Lower lobe of right lung (tissue), 2 donors: ENCODE measurements around the gene PIRT. TPM values are rescaled to one million over a fixed set of nuclear protein-coding genes. Genes with fewer than 3 reads are reported as not detected.

Experiments
- ATAC-seq, 2 donors: fragments of 200-7000 bp; cut with Tn5 transposase; one replicate each; pipeline ENCODE4 v1.9.1; 2020 to 2022; ENCODE audit warnings: mild to moderate bottlenecking in 2 of 2, moderate library complexity in 2 of 2
- DNase-seq: peaks from one replicate; pipeline ENCODE4 v3.0.0-alpha.2; 2020
- H3K27ac ChIP-seq: fragments of 200-600 bp; one replicate; pipeline ENCODE4 v1.8.0; 2022
- H3K27me3 ChIP-seq: fragments of 200-600 bp; one replicate; pipeline ENCODE4 v1.8.0; 2022; ENCODE audit warnings: low read depth
- H3K36me3 ChIP-seq: fragments of 200-600 bp; one replicate; pipeline ENCODE4 v1.8.0; 2022; ENCODE audit warnings: mild to moderate bottlenecking
- H3K4me1 ChIP-seq: fragments of 200-600 bp; one replicate; pipeline ENCODE4 v1.8.0; 2022
- H3K4me3 ChIP-seq: fragments of 200-600 bp; one replicate; pipeline ENCODE4 v1.8.0; 2022; ENCODE audit warnings: mild to moderate bottlenecking
- H3K9me3 ChIP-seq: fragments of 200-600 bp; one replicate; pipeline ENCODE4 v1.8.0; 2022
- intact Hi-C: fragments of 100-400 bp; cut with DNase I; formaldehyde crosslinking; loops from one replicate; pipeline ENCODE4 v1.11.0; 2022
- total RNA-seq: library from RNA; stranded (reverse); fragmentation: NEBNext Ultra II Directional; extraction: Animal tissue kit (Norgen Biotek cat#: 25700); gene quantifications from one replicate; pipeline ENCODE4 v1.2.1, GENCODE V29; 2021
- TF ChIP-seq, protein P1 (sequence below): fragments of 200-600 bp; IDR thresholded peaks from one replicate; pipeline ENCODE4 v1.8.0; 2022; ENCODE audit warnings: antibody characterized with exemption, mild to moderate bottlenecking
- donor health status: DM: no; HTN: yes; CAD: no; lungs with severe emphysema.

Gene PIRT
- total RNA-seq, 1 donor from 2014 or later, result not detected

DNA sequence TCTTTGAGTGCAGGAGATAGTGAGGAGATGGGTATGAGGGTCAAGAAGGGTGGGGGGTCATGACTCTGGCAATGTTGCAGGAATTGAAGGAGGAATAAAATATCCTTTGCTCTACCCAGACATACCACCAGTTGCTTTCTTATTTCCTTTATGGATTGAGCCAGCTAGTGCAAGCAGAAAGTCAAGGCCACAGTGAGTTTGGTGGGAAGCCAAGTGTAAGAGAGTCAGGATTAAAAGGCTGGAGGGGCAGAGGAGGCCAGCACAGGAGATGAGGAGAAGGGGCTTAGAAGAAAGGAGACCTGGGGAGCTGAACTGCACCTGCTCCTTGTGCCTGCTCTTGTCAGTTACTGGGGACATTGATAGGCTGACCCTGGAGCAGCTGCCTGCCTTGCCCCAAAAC lies 16.1 kb downstream of the PIRT start:
- TF ChIP-seq, protein P1, sequence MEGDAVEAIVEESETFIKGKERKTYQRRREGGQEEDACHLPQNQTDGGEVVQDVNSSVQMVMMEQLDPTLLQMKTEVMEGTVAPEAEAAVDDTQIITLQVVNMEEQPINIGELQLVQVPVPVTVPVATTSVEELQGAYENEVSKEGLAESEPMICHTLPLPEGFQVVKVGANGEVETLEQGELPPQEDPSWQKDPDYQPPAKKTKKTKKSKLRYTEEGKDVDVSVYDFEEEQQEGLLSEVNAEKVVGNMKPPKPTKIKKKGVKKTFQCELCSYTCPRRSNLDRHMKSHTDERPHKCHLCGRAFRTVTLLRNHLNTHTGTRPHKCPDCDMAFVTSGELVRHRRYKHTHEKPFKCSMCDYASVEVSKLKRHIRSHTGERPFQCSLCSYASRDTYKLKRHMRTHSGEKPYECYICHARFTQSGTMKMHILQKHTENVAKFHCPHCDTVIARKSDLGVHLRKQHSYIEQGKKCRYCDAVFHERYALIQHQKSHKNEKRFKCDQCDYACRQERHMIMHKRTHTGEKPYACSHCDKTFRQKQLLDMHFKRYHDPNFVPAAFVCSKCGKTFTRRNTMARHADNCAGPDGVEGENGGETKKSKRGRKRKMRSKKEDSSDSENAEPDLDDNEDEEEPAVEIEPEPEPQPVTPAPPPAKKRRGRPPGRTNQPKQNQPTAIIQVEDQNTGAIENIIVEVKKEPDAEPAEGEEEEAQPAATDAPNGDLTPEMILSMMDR, result no peak
- Histone ChIP-seq H3K4me3 (no peak overlapping the region), H3K4me1 (no peaks in the 10 kb centered on the region), H3K27me3 (no peaks in the 10 kb centered on the region), H3K9me3 (no peaks in the 10 kb centered on the region), H3K36me3 (no peaks in the 10 kb centered on the region), H3K27ac (no peak overlapping the region)
- ATAC-seq (no peak), DNase-seq (no peak)
- intact Hi-C loops, result no loop called here

GRCh38 chr17:10821054-10821453 lies 16.8 kb downstream of the PIRT start:
- ATAC-seq, result no peak
- no peak for DNase-seq

DNA sequence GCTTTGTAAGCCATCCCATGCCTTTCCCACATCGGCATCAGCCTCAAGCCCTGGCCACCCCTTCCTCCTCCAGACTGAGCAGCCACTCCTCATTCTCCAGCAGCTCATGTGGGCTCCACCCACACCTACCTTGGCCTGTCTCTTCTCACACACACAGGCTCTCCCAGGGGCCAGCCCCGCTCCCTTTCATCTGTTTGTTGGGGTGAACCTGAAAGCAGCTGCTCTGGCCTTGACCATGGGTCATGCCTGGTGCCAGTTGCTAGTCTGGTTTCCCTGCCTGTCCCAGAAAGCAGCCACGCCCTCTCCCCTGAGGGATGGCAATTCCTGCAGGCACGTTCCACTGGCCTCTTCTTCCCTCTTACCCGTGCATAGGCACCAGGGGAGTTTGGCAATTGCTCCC lies 22.6 kb downstream of the PIRT start:
- no peak overlapping the region for H3K27ac ChIP-seq
- TF ChIP-seq, protein P1, result no peak
- ATAC-seq, result no peak
- no peaks in the 10 kb centered on the region for H3K9me3 ChIP-seq
- H3K4me1 ChIP-seq, result no peaks in the 10 kb centered on the region
- no peaks in the 10 kb centered on the region for H3K36me3 ChIP-seq
- intact Hi-C loops, result no loop called here
- no peaks in the 10 kb centered on the region for H3K27me3 ChIP-seq
- no peak for DNase-seq
- no peak overlapping the region for H3K4me3 ChIP-seq

More at GRCh38 chr17:10821054-10821453, 16.8 kb downstream of the PIRT start:
- H3K4me1 ChIP-seq, result no peaks in the 10 kb centered on the region
- no peaks in the 10 kb centered on the region for H3K9me3 ChIP-seq
- TF ChIP-seq, protein P1, result no peak
- H3K27me3 ChIP-seq, result no peaks in the 10 kb centered on the region
- intact Hi-C loops, result no loop called here
- H3K4me3 ChIP-seq, result no peak overlapping the region
- no peak overlapping the region for H3K27ac ChIP-seq
- no peaks in the 10 kb centered on the region for H3K36me3 ChIP-seq

DNA sequence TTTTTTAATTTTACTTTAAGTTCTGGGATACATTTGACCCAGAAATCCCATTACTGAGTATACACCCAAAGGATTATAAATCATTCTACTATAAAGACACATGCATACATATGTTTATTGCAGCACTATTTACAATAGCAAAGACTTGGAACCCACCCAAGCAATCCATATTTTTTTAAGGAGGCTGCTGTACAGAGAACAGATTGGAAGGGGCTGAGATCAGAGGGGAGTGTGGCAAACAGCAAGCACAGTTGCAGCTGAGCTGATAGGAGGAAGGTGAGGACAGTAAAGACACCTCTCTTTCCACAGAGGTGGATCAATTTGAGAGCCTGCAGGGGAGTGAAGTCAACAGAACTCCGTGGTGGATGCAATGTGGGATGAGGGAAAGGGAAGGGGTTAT lies 23.8 kb downstream of the PIRT start:
- Histone ChIP-seq H3K27ac (no peak overlapping the region), H3K9me3 (no peaks in the 10 kb centered on the region), H3K4me3 (no peak overlapping the region), H3K4me1 (no peaks in the 10 kb centered on the region), H3K27me3 (no peaks in the 10 kb centered on the region), H3K36me3 (no peaks in the 10 kb centered on the region)
- DNase-seq (no peak), ATAC-seq (no peak)
- TF ChIP-seq, protein P1, result no peak
- intact Hi-C loops, result no loop called here

- Histone ChIP-seq H3K4me3 (no peak overlapping the region), H3K4me1 (no peaks in the 10 kb centered on the region), H3K27me3 (no peaks in the 10 kb centered on the region), H3K36me3 (no peaks in the 10 kb centered on the region), H3K27ac (no peak overlapping the region), H3K9me3 (no peaks in the 10 kb centered on the region)
- TF ChIP-seq, protein P1, result no peak
- intact Hi-C loops, result no loop called here
- DNase-seq, result no peak
- no peak for ATAC-seq
Measured at GRCh38 chr17:10812674-10813073, 25.2 kb downstream of the PIRT start.

- intact Hi-C loops, result no loop called here
- ATAC-seq (no peak), DNase-seq (no peak)
- Histone ChIP-seq H3K9me3 (no peaks in the 10 kb centered on the region), H3K27ac (no peak overlapping the region), H3K4me1 (no peaks in the 10 kb centered on the region), H3K4me3 (no peak overlapping the region), H3K36me3 (no peaks in the 10 kb centered on the region), H3K27me3 (no peaks in the 10 kb centered on the region)
- TF ChIP-seq, protein P1, result no peak
Measured at GRCh38 chr17:10809605-10810004, 28.3 kb downstream of the PIRT start.
